Sigmoid colon (tissue), 7 donors: Measurements from ENCODE around the gene PLCG1. TPM values are rescaled to one million over a fixed set of nuclear protein-coding genes. Genes with fewer than 3 reads are reported as not detected.

Experiments used
- DNase-seq: peaks from one replicate; pipeline ENCODE4 v3.0.0-alpha.2; 2019
- H3K27ac ChIP-seq, 4 donors: fragments of 200-600 bp; sonication (generic); one replicate each; pipeline ENCODE4 v1.5.1; 2016 to 2019; ENCODE audit warnings: mild to moderate bottlenecking in 1 of 4
- H3K27me3 ChIP-seq, 3 donors: fragments of 200-600 bp; sonication (generic); one replicate each; pipeline ENCODE4 v1.5.1; 2019; ENCODE audit warnings: mild to moderate bottlenecking in 1 of 3
- H3K36me3 ChIP-seq, 4 donors: fragments of 200-600 bp; sonication (generic); one replicate each; pipeline ENCODE4 v1.5.1; 2016 to 2019
- H3K4me1 ChIP-seq, 4 donors: fragments of 200-600 bp; sonication (generic); one replicate each; pipeline ENCODE4 v1.5.1; 2017 to 2019
- H3K4me3 ChIP-seq, 4 donors: fragments of 200-600 bp; sonication (generic); one replicate each; pipeline ENCODE4 v1.5.1; 2017 to 2019; ENCODE audit warnings: mild to moderate bottlenecking in 2 of 4, moderate library complexity in 1 of 4
- H3K9me3 ChIP-seq, 4 donors: fragments of 200-600 bp in 3 of 4; sonication (generic) in 3 of 4; one replicate each; pipeline versions ENCODE4 v1.5.1 to v1.6.1; 2013 to 2019
- EP300 ChIP-seq, 4 donors: sonication (generic); formaldehyde crosslinking; IDR thresholded peaks; one replicate each; pipeline ENCODE4 v1.6.1; 2017; ENCODE audit warnings: antibody characterized with exemption in 4 of 4
- POLR2A ChIP-seq, 2 donors: fragments of 450-650 bp; IDR thresholded peaks; one replicate each; pipeline ENCODE4 v1.6.1; 2016; ENCODE audit warnings: antibody characterized with exemption in 2 of 2, mild to moderate bottlenecking in 2 of 2, moderate library complexity in 2 of 2
- POLR2AphosphoS5 ChIP-seq, 4 donors: sonication (generic); formaldehyde crosslinking; IDR thresholded peaks; one replicate each; pipeline ENCODE4 v1.6.1; 2017; ENCODE audit warnings: antibody characterized with exemption in 4 of 4
- WGBS, 2 donors: extraction: QIAGEN DNeasy Blood & Tissue Kit; methylation state at CpG; one replicate each; pipeline ENCODE4 v1.1.7; 2013; 5-methylcytosine and 5-hydroxymethylcytosine counted together
- intact Hi-C: fragments of 100-400 bp; cut with DNase I; formaldehyde crosslinking; loops from one replicate; pipeline ENCODE4 v1.15.1; 2023
- polyA plus RNA-seq, 3 donors: library from polyadenylated mRNA; stranded (reverse); fragments of 200-250 nt; gene quantifications; one replicate each; pipeline ENCODE4 v1.2.3, GENCODE V29; 2013
- total RNA-seq, 4 donors: library from RNA; depleted of rRNA; stranded (reverse); fragments of >200 nt; gene quantifications; one replicate each; pipeline ENCODE4 v1.1.0, GENCODE V29; 2016
- TF ChIP-seq, protein P1 (sequence below), 4 experiments: fragments of 450-650 bp in 3 of 4; fragments of 200-600 bp in 1 of 4; IDR thresholded peaks; one replicate each; pipeline ENCODE4 v1.5.1; 2016 to 2019; ENCODE audit warnings: antibody characterized with exemption in 4 of 4, mild to moderate bottlenecking in 3 of 4, moderate library complexity in 2 of 4
- donor health status: healthy with polysubstance abuse.
- donor health status: Bipolar disorder and iron deficiency.
- donor health status: healthy.

Gene PLCG1
- total and polyA plus RNA-seq, 7 donors, result 9.9 to 152 (median 55.1) TPM

DNA sequence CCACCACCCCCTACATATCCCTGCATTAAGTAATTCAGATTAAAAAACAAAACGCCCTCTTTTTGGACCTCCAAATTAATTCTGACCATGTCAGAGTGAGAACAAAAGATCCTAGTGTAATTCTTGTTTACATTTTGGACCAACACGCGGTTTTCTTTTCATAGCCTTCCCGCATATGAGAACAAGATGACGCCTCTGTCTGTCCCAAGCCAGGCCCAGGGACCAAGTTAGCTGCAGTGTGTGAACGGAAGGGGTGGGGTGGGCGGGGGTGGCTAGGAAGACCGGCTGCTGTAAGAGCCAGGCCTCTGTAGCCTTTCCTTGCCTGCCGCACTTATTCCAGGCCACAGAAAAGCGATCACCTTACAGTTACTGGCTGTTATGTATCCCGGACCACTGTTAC is 68.0 kb downstream of the PLCG1 start:
- TF ChIP-seq POLR2A (IDR thresholded peaks at IDR 0.05) (no peak), POLR2AphosphoS5 (IDR thresholded peaks at IDR 0.05) (no peak), EP300 (IDR thresholded peaks at IDR 0.05) (no peak)
- TF ChIP-seq, protein P1, sequence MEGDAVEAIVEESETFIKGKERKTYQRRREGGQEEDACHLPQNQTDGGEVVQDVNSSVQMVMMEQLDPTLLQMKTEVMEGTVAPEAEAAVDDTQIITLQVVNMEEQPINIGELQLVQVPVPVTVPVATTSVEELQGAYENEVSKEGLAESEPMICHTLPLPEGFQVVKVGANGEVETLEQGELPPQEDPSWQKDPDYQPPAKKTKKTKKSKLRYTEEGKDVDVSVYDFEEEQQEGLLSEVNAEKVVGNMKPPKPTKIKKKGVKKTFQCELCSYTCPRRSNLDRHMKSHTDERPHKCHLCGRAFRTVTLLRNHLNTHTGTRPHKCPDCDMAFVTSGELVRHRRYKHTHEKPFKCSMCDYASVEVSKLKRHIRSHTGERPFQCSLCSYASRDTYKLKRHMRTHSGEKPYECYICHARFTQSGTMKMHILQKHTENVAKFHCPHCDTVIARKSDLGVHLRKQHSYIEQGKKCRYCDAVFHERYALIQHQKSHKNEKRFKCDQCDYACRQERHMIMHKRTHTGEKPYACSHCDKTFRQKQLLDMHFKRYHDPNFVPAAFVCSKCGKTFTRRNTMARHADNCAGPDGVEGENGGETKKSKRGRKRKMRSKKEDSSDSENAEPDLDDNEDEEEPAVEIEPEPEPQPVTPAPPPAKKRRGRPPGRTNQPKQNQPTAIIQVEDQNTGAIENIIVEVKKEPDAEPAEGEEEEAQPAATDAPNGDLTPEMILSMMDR (IDR thresholded peaks at IDR 0.05), result no peak
- H3K4me3 ChIP-seq, result no peak overlapping the region
- H3K36me3 ChIP-seq, result peaks cover 0 to 31% (median 16%) of the 10 kb centered on the region in 4 donors
- DNase-seq, result no peak
- no peaks in the 10 kb centered on the region for H3K9me3 ChIP-seq
- 93 to 95% methylated on average over 11 of the region's 11 CpGs for WGBS, 2 donors
- intact Hi-C loops, result no loop called here
- no peaks in the 10 kb centered on the region for H3K4me1 ChIP-seq
- no peak overlapping the region for H3K27ac ChIP-seq
- no peaks in the 10 kb centered on the region for H3K27me3 ChIP-seq

DNA sequence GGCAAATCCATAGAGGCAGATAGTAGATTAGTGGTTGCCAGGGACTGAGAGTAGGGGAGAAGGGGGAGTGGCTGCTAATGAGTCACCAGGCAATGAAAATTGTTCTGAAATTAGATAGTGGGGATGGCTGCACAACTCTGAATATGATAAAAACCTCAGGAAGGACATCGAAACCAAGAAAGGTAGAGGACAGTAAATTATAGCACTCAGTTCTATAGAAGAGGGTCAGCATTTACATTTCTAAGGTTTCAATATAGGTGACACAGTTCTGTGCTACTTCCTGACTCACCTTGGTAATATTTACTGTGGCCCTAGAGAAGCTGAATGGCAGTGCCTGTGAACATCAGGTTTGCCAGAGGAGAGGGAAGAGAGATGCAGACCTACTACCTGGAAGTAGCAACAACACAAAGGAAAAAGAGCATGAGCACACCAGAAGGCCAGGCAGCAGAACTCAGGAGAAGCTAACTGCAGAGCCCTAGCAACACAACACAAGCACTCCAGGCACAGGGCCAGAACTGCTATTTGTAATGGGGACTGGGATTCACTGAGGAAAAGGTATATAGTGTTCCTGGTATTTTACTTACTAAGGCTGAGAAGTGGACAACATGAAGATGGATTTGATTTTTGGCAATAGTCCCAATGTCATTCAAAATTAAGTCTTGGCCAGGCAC is 75.9 kb downstream of the PLCG1 start:
- Histone ChIP-seq H3K27ac (no peak overlapping the region), H3K4me1 (peaks cover 0 to 21% (median 13%) of the 10 kb centered on the region in 4 donors), H3K9me3 (no peaks in the 10 kb centered on the region), H3K4me3 (no peak overlapping the region), H3K36me3 (no peaks in the 10 kb centered on the region), H3K27me3 (no peaks in the 10 kb centered on the region)
- 86 to 92% methylated on average over 1 of the region's 1 CpG for WGBS, 2 donors
- DNase-seq, result no peak
- no peak for TF ChIP-seq POLR2AphosphoS5 (IDR thresholded peaks at IDR 0.05)
- no peak for TF ChIP-seq EP300 (IDR thresholded peaks at IDR 0.05)
- TF ChIP-seq POLR2A (IDR thresholded peaks at IDR 0.05), result no peak
- TF ChIP-seq, protein P1 (IDR thresholded peaks at IDR 0.05), result no peak
- intact Hi-C loops, result no loop called here

DNA sequence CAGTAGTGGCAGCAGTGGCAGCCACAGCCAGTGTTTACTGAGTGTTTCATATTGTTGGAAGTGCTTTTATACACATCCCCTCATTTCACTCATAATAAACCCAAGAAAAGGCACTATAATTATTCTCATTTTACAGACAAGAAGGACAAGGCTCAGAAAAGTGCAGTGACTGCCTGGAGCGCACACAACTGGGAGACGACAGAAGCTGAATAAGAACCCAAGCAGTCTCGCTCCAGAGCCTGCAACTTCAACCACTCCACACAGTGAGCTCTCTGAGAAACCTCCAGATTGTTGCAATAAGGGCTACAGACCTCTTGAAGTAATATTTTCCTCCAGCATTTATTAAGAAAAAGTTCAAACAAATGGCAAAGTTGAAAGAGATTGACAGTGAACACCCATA is 76.9 kb downstream of the PLCG1 start:
- no peak for DNase-seq
- no peak overlapping the region for H3K4me3 ChIP-seq
- no peak overlapping the region for H3K27ac ChIP-seq
- TF ChIP-seq POLR2A (IDR thresholded peaks at IDR 0.05), result no peak
- TF ChIP-seq EP300 (IDR thresholded peaks at IDR 0.05), result no peak
- TF ChIP-seq, protein P1 (IDR thresholded peaks at IDR 0.05), result no peak
- TF ChIP-seq POLR2AphosphoS5 (IDR thresholded peaks at IDR 0.05), result no peak
- H3K27me3 ChIP-seq, result no peaks in the 10 kb centered on the region
- no peaks in the 10 kb centered on the region for H3K36me3 ChIP-seq
- intact Hi-C loops, result no loop called here
- WGBS, 2 donors, result 95 to 96% methylated on average over 3 of the region's 3 CpGs
- H3K4me1 ChIP-seq, result peaks cover 0 to 21% (median 14%) of the 10 kb centered on the region in 4 donors
- H3K9me3 ChIP-seq, result no peaks in the 10 kb centered on the region

DNA sequence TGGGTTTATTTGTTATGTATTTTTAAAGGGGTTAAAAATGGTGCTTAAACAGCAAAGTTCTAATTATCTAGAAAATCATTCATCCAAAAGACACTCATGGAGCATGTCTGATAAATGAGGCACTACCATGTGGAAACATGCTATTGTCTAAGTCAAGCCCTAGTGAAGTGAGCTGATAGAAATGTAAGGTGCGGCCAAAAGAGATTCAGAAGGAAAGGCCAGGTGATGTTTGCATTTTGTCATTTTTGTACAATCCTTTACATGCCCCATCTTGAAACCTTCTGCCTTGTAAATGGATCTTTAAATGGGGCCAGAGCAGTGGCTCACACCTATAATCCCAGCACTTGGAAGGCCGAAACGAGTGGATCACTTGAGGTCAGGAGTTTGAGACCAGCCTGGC is 77.3 kb downstream of the PLCG1 start:
- Histone ChIP-seq H3K9me3 (no peaks in the 10 kb centered on the region), H3K27me3 (no peaks in the 10 kb centered on the region), H3K4me3 (no peak overlapping the region), H3K36me3 (no peaks in the 10 kb centered on the region), H3K27ac (no peak overlapping the region), H3K4me1 (peaks cover 0 to 21% (median 14%) of the 10 kb centered on the region in 4 donors)
- intact Hi-C loops, result no loop called here
- DNase-seq, result no peak
- TF ChIP-seq POLR2AphosphoS5 (IDR thresholded peaks at IDR 0.05) (no peak), EP300 (IDR thresholded peaks at IDR 0.05) (no peak), POLR2A (IDR thresholded peaks at IDR 0.05) (no peak)
- TF ChIP-seq, protein P1 (IDR thresholded peaks at IDR 0.05), result no peak
- WGBS, 2 donors, result 99% methylated on average over 3 of the region's 3 CpGs

DNA sequence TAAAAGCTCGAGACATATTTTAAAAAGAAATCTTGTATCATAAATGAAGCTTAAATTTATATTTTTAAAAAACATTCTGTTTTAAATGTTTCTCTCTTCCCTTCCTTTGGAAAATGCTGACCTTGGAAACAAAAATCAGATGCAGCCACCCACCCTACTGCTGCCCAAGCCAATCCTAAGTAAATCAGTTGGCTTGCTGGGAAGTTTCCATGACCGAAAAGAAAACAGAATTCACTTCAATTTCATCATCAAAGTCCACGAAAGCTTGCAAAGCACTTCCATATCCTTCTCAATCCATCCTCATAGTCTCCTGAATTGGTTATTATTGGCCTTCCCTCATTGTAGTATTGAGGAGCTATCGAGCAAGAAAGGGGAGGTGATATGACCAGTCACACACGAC is 80.1 kb downstream of the PLCG1 start:
- no peak overlapping the region for H3K27ac ChIP-seq
- H3K4me1 ChIP-seq, result peaks cover 0 to 31% (median 24%) of the 10 kb centered on the region in 4 donors
- 91 to 97% methylated on average over 5 of the region's 5 CpGs for WGBS, 2 donors
- H3K4me3 ChIP-seq, result no peak overlapping the region
- H3K27me3 ChIP-seq, result no peaks in the 10 kb centered on the region
- no peak for DNase-seq
- H3K36me3 ChIP-seq, result no peaks in the 10 kb centered on the region
- TF ChIP-seq EP300 (IDR thresholded peaks at IDR 0.05) (no peak), POLR2A (IDR thresholded peaks at IDR 0.05) (no peak)
- intact Hi-C loops, result no loop called here
- H3K9me3 ChIP-seq, result no peaks in the 10 kb centered on the region
